Panc1 (cell line): Measurements from ENCODE around the gene NFIB. TPM values are rescaled to one million over a fixed set of nuclear protein-coding genes. Genes with fewer than 3 reads are reported as not detected.

ENCODE experiments used
- ATAC-seq: fragments of 200-7000 bp; cut with Tn5 transposase; 2 replicates; pipeline ENCODE4 v1.9.1; 2020; ENCODE audit warnings: mild to moderate bottlenecking, moderate library complexity
- BruUV-seq: library from RNA; stranded (reverse); fragments of 400-500 nt; replicated peaks from 2 replicates; lab custom pipeline; 2021; lab: Mats Ljungman, UMichigan
- CTCF ChIA-PET: fragments of 300-600 bp; sonication (Branson Sonifier 250); formaldehyde crosslinking; loops from one replicate; lab custom pipeline; 2022; ENCODE audit warnings: antibody characterized with exemption; lab: Charles Lee
- POLR2A ChIA-PET: fragments of 300-600 bp; sonication (Branson Sonifier 250); formaldehyde crosslinking; loops from one replicate; lab custom pipeline; 2022; ENCODE audit warnings: antibody characterized with exemption; lab: Charles Lee
- DNase-seq: peaks from one replicate; pipeline ENCODE4 v3.0.0-alpha.2; 2010; ENCODE audit warnings: low read depth, low spot score
- H3K27ac ChIP-seq: 2 replicates; pipeline ENCODE4 v1.5.1; 2011; ENCODE audit warnings: mild to moderate bottlenecking, low read length, inconsistent platforms
- H3K27me3 ChIP-seq: fragments of 200-500 bp; sonication (Bioruptor generic); 2 replicates; pipeline ENCODE4 v1.6.0; 2014; ENCODE audit warnings: low read length, inconsistent platforms; ENCODE audit not compliant: control insufficient read depth, insufficient read depth
- H3K36me3 ChIP-seq: fragments of 200-500 bp; sonication (Bioruptor generic); 2 replicates; pipeline ENCODE4 v1.5.1; 2014; ENCODE audit warnings: inconsistent platforms, mild to moderate bottlenecking, low read length, moderate library complexity; ENCODE audit not compliant: control insufficient read depth, insufficient read depth
- H3K4me1 ChIP-seq: 2 replicates; pipeline ENCODE4 v1.5.1; 2011; ENCODE audit warnings: inconsistent platforms, mild to moderate bottlenecking, low read length, moderate library complexity; ENCODE audit not compliant: control insufficient read depth, insufficient read depth
- H3K4me3 ChIP-seq, 2 experiments: 2 replicates each; pipeline ENCODE4 v1.5.1; 2011 to 2012; ENCODE audit warnings: low read depth in 2 of 2, low read length in 2 of 2, mild to moderate bottlenecking in 2 of 2, inconsistent platforms in 1 of 2, moderate library complexity in 1 of 2
- H3K9me3 ChIP-seq: fragments of 200-500 bp; sonication (Bioruptor generic); 2 replicates; pipeline ENCODE4 v1.5.1; 2014; ENCODE audit warnings: low read depth, mild to moderate bottlenecking, inconsistent platforms, low read length, moderate library complexity; ENCODE audit not compliant: control insufficient read depth, insufficient read depth
- POLR2AphosphoS5 ChIP-seq: IDR thresholded peaks from 2 replicates; pipeline ENCODE4 v1.6.1; 2012; ENCODE audit warnings: mild to moderate bottlenecking, low read depth, low read length, moderate library complexity
- SIN3A ChIP-seq: IDR thresholded peaks from 2 replicates; pipeline ENCODE4 v1.6.1; 2012; ENCODE audit warnings: low read depth, mild to moderate bottlenecking, low read length, moderate library complexity, borderline replicate concordance; ENCODE audit not compliant: insufficient read depth
- TCF7L2 ChIP-seq: IDR thresholded peaks from 2 replicates; pipeline ENCODE4 v1.6.1; 2011; ENCODE audit warnings: mild to moderate bottlenecking, low read depth, low read length, inconsistent platforms
- in situ Hi-C: cut with HindIII; loops from 2 replicates; pipeline ENCODE4 v1.10.0; 2016; ENCODE audit warnings: low sequenced_read_pairs, low pct_unique_long_range_greater_than_20kb
- intact Hi-C: fragments of 100-400 bp; cut with micrococcal nuclease; formaldehyde crosslinking; loops from one replicate; pipeline ENCODE4 v1.10.0; 2022; ENCODE audit not compliant: unreplicated experiment
- total RNA-seq: library from RNA; stranded (reverse); gene quantifications from one replicate; pipeline ENCODE4 v1.2.1, GENCODE V29; 2021; ENCODE audit not compliant: unreplicated experiment
- TF ChIP-seq, protein P1 (sequence below), 2 experiments: IDR thresholded peaks; 2 replicates each; pipeline ENCODE4 v1.6.1; 2011 to 2012; ENCODE audit warnings: low read depth in 2 of 2, control low read depth in 1 of 2, low read length in 1 of 2, mild to moderate bottlenecking in 1 of 2, moderate library complexity in 1 of 2; ENCODE audit not compliant: insufficient read depth in 1 of 2
- TF ChIP-seq, protein P2 (sequence below): fragments of 450-650 bp; IDR thresholded peaks from 2 replicates; pipeline ENCODE4 v1.5.1; 2017; ENCODE audit warnings: mild to moderate bottlenecking

NFIB gene
- total RNA-seq, 1 experiment from 2014 or later: 26.7 TPM

DNA sequence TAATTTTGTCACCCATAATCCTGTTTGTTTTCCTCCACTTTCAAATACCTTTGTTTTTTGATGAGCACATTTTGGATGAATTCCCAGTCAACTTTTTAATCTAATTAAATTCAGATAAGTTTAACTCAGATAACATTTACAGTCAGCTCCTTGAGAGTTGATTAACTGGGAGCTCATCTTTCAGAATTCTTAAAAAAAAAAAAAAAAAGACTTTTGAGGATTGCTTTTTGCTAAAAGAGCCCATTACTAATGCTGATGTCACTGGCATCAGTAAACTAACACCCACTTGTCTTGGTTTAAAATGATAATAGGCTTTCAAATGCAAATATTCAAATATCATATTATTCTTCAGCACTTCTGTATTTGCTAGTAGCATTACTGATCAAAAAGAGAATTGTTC lies 47.1 kb upstream of the NFIB start:
- Histone ChIP-seq H3K9me3 (no peaks in the 10 kb centered on the region), H3K27me3 (no peaks in the 10 kb centered on the region), H3K4me1 (no peaks in the 10 kb centered on the region), H3K36me3 (no peaks in the 10 kb centered on the region), H3K27ac (no peak overlapping the region), H3K4me3 (no peak overlapping the region)
- ChIA-PET POLR2A (interaction anchor here (0.6 kb wide), 1 partner anchor 134 kb away, joined by 7 read pairs; no protein-coding TSS in a partner anchor), CTCF (no interaction called here)
- intact Hi-C loops (no loop called here), in situ Hi-C loops (no loop called here)
- DNase-seq: no peak
- ATAC-seq: no peak
- no peak for TF ChIP-seq SIN3A
- BruUV-seq: no TSS peak

DNA sequence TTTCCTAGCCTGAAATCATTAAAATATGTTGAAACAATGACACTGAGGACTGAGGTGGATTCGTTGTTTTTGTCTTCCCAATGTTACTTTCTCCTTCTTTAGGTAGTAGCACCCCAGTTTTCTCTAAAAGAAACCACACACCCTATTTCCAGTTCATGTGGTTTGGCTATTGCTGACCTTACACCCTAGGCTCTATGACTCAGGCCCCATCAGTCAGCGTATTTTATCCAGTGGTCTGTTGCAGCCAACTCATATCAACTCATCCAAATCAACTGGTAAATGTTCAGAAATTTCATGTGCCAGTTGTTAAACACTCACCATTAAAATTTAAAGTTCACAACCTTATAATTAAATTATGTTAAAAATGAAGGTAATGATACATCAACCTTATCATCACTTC lies 44.6 kb upstream of the NFIB start:
- Histone ChIP-seq H3K4me3 (no peak overlapping the region), H3K4me1 (no peaks in the 10 kb centered on the region), H3K27ac (no peak overlapping the region), H3K36me3 (no peaks in the 10 kb centered on the region), H3K9me3 (no peaks in the 10 kb centered on the region), H3K27me3 (no peaks in the 10 kb centered on the region)
- no peak for TF ChIP-seq TCF7L2
- TF ChIP-seq, protein P1, sequence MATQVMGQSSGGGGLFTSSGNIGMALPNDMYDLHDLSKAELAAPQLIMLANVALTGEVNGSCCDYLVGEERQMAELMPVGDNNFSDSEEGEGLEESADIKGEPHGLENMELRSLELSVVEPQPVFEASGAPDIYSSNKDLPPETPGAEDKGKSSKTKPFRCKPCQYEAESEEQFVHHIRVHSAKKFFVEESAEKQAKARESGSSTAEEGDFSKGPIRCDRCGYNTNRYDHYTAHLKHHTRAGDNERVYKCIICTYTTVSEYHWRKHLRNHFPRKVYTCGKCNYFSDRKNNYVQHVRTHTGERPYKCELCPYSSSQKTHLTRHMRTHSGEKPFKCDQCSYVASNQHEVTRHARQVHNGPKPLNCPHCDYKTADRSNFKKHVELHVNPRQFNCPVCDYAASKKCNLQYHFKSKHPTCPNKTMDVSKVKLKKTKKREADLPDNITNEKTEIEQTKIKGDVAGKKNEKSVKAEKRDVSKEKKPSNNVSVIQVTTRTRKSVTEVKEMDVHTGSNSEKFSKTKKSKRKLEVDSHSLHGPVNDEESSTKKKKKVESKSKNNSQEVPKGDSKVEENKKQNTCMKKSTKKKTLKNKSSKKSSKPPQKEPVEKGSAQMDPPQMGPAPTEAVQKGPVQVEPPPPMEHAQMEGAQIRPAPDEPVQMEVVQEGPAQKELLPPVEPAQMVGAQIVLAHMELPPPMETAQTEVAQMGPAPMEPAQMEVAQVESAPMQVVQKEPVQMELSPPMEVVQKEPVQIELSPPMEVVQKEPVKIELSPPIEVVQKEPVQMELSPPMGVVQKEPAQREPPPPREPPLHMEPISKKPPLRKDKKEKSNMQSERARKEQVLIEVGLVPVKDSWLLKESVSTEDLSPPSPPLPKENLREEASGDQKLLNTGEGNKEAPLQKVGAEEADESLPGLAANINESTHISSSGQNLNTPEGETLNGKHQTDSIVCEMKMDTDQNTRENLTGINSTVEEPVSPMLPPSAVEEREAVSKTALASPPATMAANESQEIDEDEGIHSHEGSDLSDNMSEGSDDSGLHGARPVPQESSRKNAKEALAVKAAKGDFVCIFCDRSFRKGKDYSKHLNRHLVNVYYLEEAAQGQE (IDR thresholded peaks at IDR 0.05; ENCODE audit: insufficient read depth in 1 of 2, low read depth in 2 of 2, low read length in 1 of 2): no peak
- TF ChIP-seq POLR2AphosphoS5: no peak
- TF ChIP-seq SIN3A: no peak
- TF ChIP-seq, protein P2, sequence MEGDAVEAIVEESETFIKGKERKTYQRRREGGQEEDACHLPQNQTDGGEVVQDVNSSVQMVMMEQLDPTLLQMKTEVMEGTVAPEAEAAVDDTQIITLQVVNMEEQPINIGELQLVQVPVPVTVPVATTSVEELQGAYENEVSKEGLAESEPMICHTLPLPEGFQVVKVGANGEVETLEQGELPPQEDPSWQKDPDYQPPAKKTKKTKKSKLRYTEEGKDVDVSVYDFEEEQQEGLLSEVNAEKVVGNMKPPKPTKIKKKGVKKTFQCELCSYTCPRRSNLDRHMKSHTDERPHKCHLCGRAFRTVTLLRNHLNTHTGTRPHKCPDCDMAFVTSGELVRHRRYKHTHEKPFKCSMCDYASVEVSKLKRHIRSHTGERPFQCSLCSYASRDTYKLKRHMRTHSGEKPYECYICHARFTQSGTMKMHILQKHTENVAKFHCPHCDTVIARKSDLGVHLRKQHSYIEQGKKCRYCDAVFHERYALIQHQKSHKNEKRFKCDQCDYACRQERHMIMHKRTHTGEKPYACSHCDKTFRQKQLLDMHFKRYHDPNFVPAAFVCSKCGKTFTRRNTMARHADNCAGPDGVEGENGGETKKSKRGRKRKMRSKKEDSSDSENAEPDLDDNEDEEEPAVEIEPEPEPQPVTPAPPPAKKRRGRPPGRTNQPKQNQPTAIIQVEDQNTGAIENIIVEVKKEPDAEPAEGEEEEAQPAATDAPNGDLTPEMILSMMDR: no peak
- in situ Hi-C loops (no loop called here), intact Hi-C loops (no loop called here)
- ChIA-PET POLR2A (no interaction called here), CTCF (no interaction called here)
- ATAC-seq (no peak), DNase-seq (no peak)
- BruUV-seq: no TSS peak

DNA sequence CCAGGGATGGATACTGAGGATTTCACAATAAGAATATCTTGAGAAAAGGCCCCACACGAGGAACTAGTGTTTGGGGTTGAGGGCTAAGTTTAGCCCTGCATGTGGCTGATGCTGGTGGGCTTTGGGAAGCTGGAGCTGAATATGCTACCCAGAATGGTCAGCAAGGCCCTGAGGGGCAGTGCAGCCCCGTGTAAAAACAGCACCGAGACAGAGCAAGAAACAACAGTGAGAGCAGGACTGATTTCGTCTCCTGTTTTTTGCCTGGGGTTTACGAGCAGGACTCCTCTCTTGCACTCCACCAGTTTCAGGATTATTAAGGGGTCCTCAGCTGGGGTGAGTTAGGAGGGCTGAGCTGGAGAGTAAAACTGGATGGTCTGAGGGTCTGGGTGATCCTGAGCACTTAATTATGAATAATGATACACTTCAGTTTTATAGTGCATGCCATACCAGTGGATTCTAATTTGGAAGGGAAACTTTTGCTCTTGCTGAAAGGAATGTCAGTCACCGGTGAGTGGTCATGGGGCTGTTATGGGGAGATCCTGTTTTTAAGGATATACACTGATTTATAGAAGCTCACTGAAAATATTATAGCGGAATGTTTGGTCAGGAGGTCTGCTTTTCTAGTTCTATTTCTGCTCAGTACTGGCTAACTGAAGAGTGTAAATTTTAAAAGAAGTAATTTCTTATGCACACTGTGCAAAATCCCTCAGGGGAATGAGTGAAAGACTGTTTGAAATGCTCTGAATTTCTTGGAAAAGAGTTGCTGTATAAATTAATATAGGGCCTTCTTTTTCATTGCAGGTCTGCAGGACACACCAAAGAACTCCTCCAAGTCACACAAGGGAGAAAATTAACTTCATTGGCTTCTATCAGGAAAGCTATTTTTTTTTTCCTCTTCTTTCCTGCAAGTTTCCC lies 42.7 kb upstream of the NFIB start:
- no TSS peak for BruUV-seq

More for the DNA sequence above, 42.7 kb upstream of the NFIB start:
- Histone ChIP-seq H3K4me1 (no peaks in the 10 kb centered on the region), H3K9me3 (no peaks in the 10 kb centered on the region), H3K27me3 (no peaks in the 10 kb centered on the region), H3K4me3 (no peak overlapping the region), H3K27ac (no peak overlapping the region), H3K36me3 (no peaks in the 10 kb centered on the region)
- DNase-seq: no peak
- ChIA-PET POLR2A (interaction anchor here (0.6 kb wide), 1 partner anchor 40 kb away, joined by 4 read pairs; no protein-coding TSS in a partner anchor), CTCF (no interaction called here)
- ATAC-seq: no peak
- intact Hi-C loops: no loop called here
- TF ChIP-seq, protein P1 (IDR thresholded peaks at IDR 0.05; ENCODE audit: insufficient read depth in 1 of 2, low read depth in 2 of 2, low read length in 1 of 2): no peak
- TF ChIP-seq SIN3A (no peak), POLR2AphosphoS5 (no peak), TCF7L2 (no peak)
- TF ChIP-seq, protein P2: no peak
- in situ Hi-C loops: no loop called here
